ENCODE results near the gene FAT3. TPM values are rescaled to one million over a fixed set of nuclear protein-coding genes. Genes with fewer than 3 reads are reported as not detected.

FAT3 gene
- total RNA-seq, 1 experiment from 2014 or later = not detected

- no peaks in the 10 kb centered on the region for H4K20me1 ChIP-seq (ENCODE audit: low read length)
- H2AFZ ChIP-seq (ENCODE audit: low read length) = no peak overlapping the region
- no peak overlapping the region for H3K4me3 ChIP-seq (ENCODE audit: low read length)
- no peaks in the 10 kb centered on the region for H3K9me2 ChIP-seq (replicated peaks; ENCODE audit: low read length)
- no TSS peak for BruUV-seq (replicated peaks)
- CTCF ChIA-PET = no interaction called here
- no peaks in the 10 kb centered on the region for H3K27me3 ChIP-seq (ENCODE audit: low read length)
- ATAC-seq = no peak
- peaks cover 3% of the 10 kb centered on the region; the same call in 1 of the 2 replicates for H3K9me3 ChIP-seq (ENCODE audit: low read length)
- POLR2A ChIA-PET (ENCODE audit: unreplicated experiment) = no interaction called here
- H3K9ac ChIP-seq (ENCODE audit: low read length) = no peak overlapping the region
- H3K4me1 ChIP-seq (ENCODE audit: insufficient read depth, low read length) = no peaks in the 10 kb centered on the region
- H3K27ac ChIP-seq (ENCODE audit: low read length) = no peak overlapping the region
- no peak for TF ChIP-seq CTCF (conservative IDR thresholded peaks at IDR 0.05; ENCODE audit: low read depth, low read length)
- TF ChIP-seq EZH2 (IDR thresholded peaks at IDR 0.05; ENCODE audit: low read length, unreplicated experiment) = no peak
- no peak for TF ChIP-seq EZH2phosphoT487 (IDR thresholded peaks at IDR 0.05; ENCODE audit: borderline replicate concordance, low read length)
- DNase-seq = no peak
- intact Hi-C loops (cut with micrococcal nuclease) = no loop called here
- no peaks in the 10 kb centered on the region for H3K79me2 ChIP-seq (ENCODE audit: low read length)
- H3F3A ChIP-seq (ENCODE audit: low read length, unreplicated experiment) = no peaks in the 10 kb centered on the region
- no peaks in the 10 kb centered on the region for H3K36me3 ChIP-seq (ENCODE audit: low read depth, low read length)
- no peak overlapping the region for H3K4me2 ChIP-seq (ENCODE audit: low read length)
These were observed 19.9 kb upstream of the FAT3 start for GRCh38 chr11:92204731-92205130.

GRCh38 chr11:92206441-92206840, 18.2 kb upstream of the FAT3 start:
- Histone ChIP-seq H3K4me3 (ENCODE audit: low read length) (no peak overlapping the region), H3K36me3 (ENCODE audit: low read depth, low read length) (no peaks in the 10 kb centered on the region), H4K20me1 (ENCODE audit: low read length) (no peaks in the 10 kb centered on the region), H3K27me3 (ENCODE audit: low read length) (no peaks in the 10 kb centered on the region), H3K27ac (ENCODE audit: low read length) (no peak overlapping the region), H3K9ac (ENCODE audit: low read length) (no peak overlapping the region), H3K9me2 (replicated peaks; ENCODE audit: low read length) (no peaks in the 10 kb centered on the region), H2AFZ (ENCODE audit: low read length) (no peak overlapping the region), H3K9me3 (ENCODE audit: low read length) (peaks cover 3% of the 10 kb centered on the region; the same call in 1 of the 2 replicates), H3K4me2 (ENCODE audit: low read length) (no peak overlapping the region), H3K4me1 (ENCODE audit: insufficient read depth, low read length) (no peaks in the 10 kb centered on the region), H3F3A (ENCODE audit: low read length, unreplicated experiment) (no peaks in the 10 kb centered on the region), H3K79me2 (ENCODE audit: low read length) (no peaks in the 10 kb centered on the region)
- intact Hi-C loops (cut with micrococcal nuclease) = no loop called here
- no peak for ATAC-seq
- ChIA-PET CTCF (no interaction called here), POLR2A (ENCODE audit: unreplicated experiment) (no interaction called here)
- no peak for DNase-seq
- BruUV-seq (replicated peaks) = no TSS peak
- TF ChIP-seq CTCF (conservative IDR thresholded peaks at IDR 0.05; ENCODE audit: low read depth, low read length) (no peak), EZH2 (IDR thresholded peaks at IDR 0.05; ENCODE audit: low read length, unreplicated experiment) (no peak), EZH2phosphoT487 (IDR thresholded peaks at IDR 0.05; ENCODE audit: borderline replicate concordance, low read length) (no peak)

- ChIA-PET POLR2A (ENCODE audit: unreplicated experiment) (no interaction called here), CTCF (interaction anchor here (0.5 kb wide), 1 partner anchor 83 kb away, joined by 3 read pairs; no protein-coding TSS in a partner anchor)
- no peak overlapping the region for H3K4me3 ChIP-seq (ENCODE audit: low read length)
- no peaks in the 10 kb centered on the region for H3K9me3 ChIP-seq (ENCODE audit: low read length)
- no TSS peak for BruUV-seq (replicated peaks)
- H3K27me3 ChIP-seq (ENCODE audit: low read length) = no peaks in the 10 kb centered on the region
- no peaks in the 10 kb centered on the region for H3K79me2 ChIP-seq (ENCODE audit: low read length)
- intact Hi-C loops (cut with micrococcal nuclease) = no loop called here
- no peaks in the 10 kb centered on the region for H4K20me1 ChIP-seq (ENCODE audit: low read length)
- no peak for ATAC-seq
- H2AFZ ChIP-seq (ENCODE audit: low read length) = no peak overlapping the region
- H3K27ac ChIP-seq (ENCODE audit: low read length) = no peak overlapping the region
- H3K9ac ChIP-seq (ENCODE audit: low read length) = no peak overlapping the region
- peak; percentile 52 for TF ChIP-seq CTCF (conservative IDR thresholded peaks at IDR 0.05; ENCODE audit: low read depth, low read length)
- TF ChIP-seq EZH2phosphoT487 (IDR thresholded peaks at IDR 0.05; ENCODE audit: borderline replicate concordance, low read length) = no peak
- DNase-seq = peak; percentile 45
- no peaks in the 10 kb centered on the region for H3K9me2 ChIP-seq (replicated peaks; ENCODE audit: low read length)
- no peaks in the 10 kb centered on the region for H3K4me1 ChIP-seq (ENCODE audit: insufficient read depth, low read length)
- no peak overlapping the region; the same call in 1 of the 2 replicates for H3K4me2 ChIP-seq (ENCODE audit: low read length)
- H3F3A ChIP-seq (ENCODE audit: low read length, unreplicated experiment) = no peaks in the 10 kb centered on the region
- H3K36me3 ChIP-seq (ENCODE audit: low read depth, low read length) = no peaks in the 10 kb centered on the region
These were observed 12.9 kb upstream of the FAT3 start for GRCh38 chr11:92211576-92212167.
